Measurements from ENCODE around the gene LIN7A. TPM values are rescaled to one million over a fixed set of nuclear protein-coding genes. Genes with fewer than 3 reads are reported as not detected.

The LIN7A gene
- total and polyA plus RNA-seq, 2 of the 8 experiments (the other 6 are each of a cell fraction or from before 2014, with no cell fraction given) = 5.8 to 22.0 TPM

GRCh38 chr12:80810874-80811273, 126.9 kb downstream of the LIN7A start:
- no peak overlapping the region for H2BK5ac ChIP-seq (ENCODE audit: low read depth, low read length)
- no peak overlapping the region for H3K27ac ChIP-seq (ENCODE audit: low read depth, low read length)
- H2BK120ac ChIP-seq (replicated peaks; ENCODE audit: low read depth, low read length) = no peak overlapping the region
- H3K79me2 ChIP-seq (ENCODE audit: control insufficient read depth in 1 of 2, insufficient read depth in 2 of 2, low read length in 2 of 2) = no peaks in the 10 kb centered on the region
- no peak overlapping the region for H4K5ac ChIP-seq (ENCODE audit: insufficient read length, low read depth, low read length)
- no peak overlapping the region for H2AFZ ChIP-seq (ENCODE audit: low read length)
- no peak overlapping the region for H3K56ac ChIP-seq (replicated peaks; ENCODE audit: insufficient read length, low read depth, low read length)
- H2BK20ac ChIP-seq (ENCODE audit: low read length) = no peak overlapping the region
- no peak overlapping the region for H3K4me3 ChIP-seq (ENCODE audit: extremely low read depth in 1 of 4, insufficient read depth in 2 of 4, low read depth in 3 of 4, low read length in 4 of 4)
- H3K36me3 ChIP-seq (ENCODE audit: control insufficient read depth in 2 of 4, insufficient read depth in 4 of 4, low read length in 3 of 4) = peaks cover 0 to 8% (median 1%) of the 10 kb centered on the region in 4 experiments; a peak in 2 of 8 replicates
- H2AK5ac ChIP-seq (ENCODE audit: low read depth, low read length) = no peak overlapping the region
- no peaks in the 10 kb centered on the region for H3K4me1 ChIP-seq (replicated peaks in 1 of 4; ENCODE audit: control insufficient read depth in 3 of 4, insufficient read depth in 4 of 4, low read length in 3 of 4)
- H3K18ac ChIP-seq (ENCODE audit: extremely low read depth, low read length) = no peak overlapping the region
- ChIA-PET CTCF (ENCODE audit: partially characterized antibody) (interaction anchor here (0.6 to 2.4 kb wide), 4 partner anchors 7 to 498 kb away, joined by 3 to 6 read pairs (median 4); no protein-coding TSS in a partner anchor), POLR2A (ENCODE audit: partially characterized antibody) (no interaction called here)
- no peaks in the 10 kb centered on the region for H3K27me3 ChIP-seq (replicated peaks in 1 of 4; ENCODE audit: control insufficient read depth in 3 of 4, extremely low read depth in 1 of 4, insufficient read depth in 3 of 4, low read length in 3 of 4)
- no peak overlapping the region for H2BK12ac ChIP-seq (ENCODE audit: low read depth, low read length)
- no peak overlapping the region for H3K14ac ChIP-seq (ENCODE audit: insufficient read length)
- H4K8ac ChIP-seq (ENCODE audit: extremely low read depth, insufficient read depth, low read length) = no peak overlapping the region
- no peak overlapping the region for H4K91ac ChIP-seq (replicated peaks; ENCODE audit: insufficient read length, low read length)
- no peaks in the 10 kb centered on the region for H3K79me1 ChIP-seq (ENCODE audit: low read depth, low read length)
- no peak for DNase-seq (ENCODE audit: low read depth in 1 of 2, low spot score in 2 of 2)
- FAIRE-seq = no peak
- no peak overlapping the region for H2BK15ac ChIP-seq (ENCODE audit: low read length)
- no peak overlapping the region for H3K9ac ChIP-seq (replicated peaks in 1 of 4; ENCODE audit: extremely low read depth in 1 of 4, low read depth in 3 of 4, low read length in 3 of 4)
- H3K4ac ChIP-seq (replicated peaks; ENCODE audit: insufficient read length, low read depth, low read length) = no peak overlapping the region
- H4K20me1 ChIP-seq (replicated peaks in 1 of 2; ENCODE audit: control insufficient read depth in 1 of 2, insufficient read depth in 2 of 2, low read length in 2 of 2) = no peaks in the 10 kb centered on the region
- H3K9me3 ChIP-seq (ENCODE audit: insufficient read depth in 2 of 2, low read depth in 1 of 2, low read length in 1 of 2) = no peaks in the 10 kb centered on the region
- H3K23ac ChIP-seq (ENCODE audit: insufficient read length) = no peak overlapping the region
- H3K4me2 ChIP-seq (ENCODE audit: insufficient read depth in 1 of 2, low read depth in 2 of 2, low read length in 2 of 2) = no peak overlapping the region
- no peaks in the 10 kb centered on the region; the same call in 1 of the 2 replicates for H3K23me2 ChIP-seq (ENCODE audit: low read depth, low read length)
- WGBS, 2 experiments (ENCODE audit: extremely low coverage in 1 of 2, insufficient coverage in 1 of 2, insufficient read length in 1 of 2, insufficient replicate concordance in 2 of 2, low coverage in 1 of 2, low lambda C conversion rate in 2 of 2, missing lambda C conversion rate in 1 of 2) = 0% methylated on average over 1 of the region's 1 CpG; no CpG with 5 or more reads in 1 of the 2 experiments
- no peak for TF ChIP-seq POU5F1 (IDR thresholded peaks at IDR 0.05; ENCODE audit: low read depth, low read length)
- TF ChIP-seq ASH2L (IDR thresholded peaks at IDR 0.05; ENCODE audit: low read length) = no peak
- no peak for TF ChIP-seq TEAD4 (IDR thresholded peaks at IDR 0.05; ENCODE audit: low read depth, low read length)
- TF ChIP-seq KDM4A (IDR thresholded peaks at IDR 0.05; ENCODE audit: low read depth, low read length, severe bottlenecking) = no peak
- no peak for TF ChIP-seq NRF1 (IDR thresholded peaks at IDR 0.05; ENCODE audit: low read depth, low read length)
- no peak for TF ChIP-seq SRF (IDR thresholded peaks at IDR 0.05; ENCODE audit: low read depth, low read length)
- no peak for TF ChIP-seq GABPA (IDR thresholded peaks at IDR 0.05; ENCODE audit: borderline replicate concordance, insufficient read depth, low read length)
- TF ChIP-seq CHD2 (IDR thresholded peaks at IDR 0.05; ENCODE audit: low read length) = no peak
- TF ChIP-seq HDAC6 (IDR thresholded peaks at IDR 0.05; ENCODE audit: low read depth, low read length) = no peak
- no peak for TF ChIP-seq BRCA1 (IDR thresholded peaks at IDR 0.05; ENCODE audit: low read depth, low read length)
- TF ChIP-seq CTBP2 (IDR thresholded peaks at IDR 0.05; ENCODE audit: borderline replicate concordance, insufficient read depth, insufficient read length, low read length) = no peak
- TF ChIP-seq, protein P1, sequence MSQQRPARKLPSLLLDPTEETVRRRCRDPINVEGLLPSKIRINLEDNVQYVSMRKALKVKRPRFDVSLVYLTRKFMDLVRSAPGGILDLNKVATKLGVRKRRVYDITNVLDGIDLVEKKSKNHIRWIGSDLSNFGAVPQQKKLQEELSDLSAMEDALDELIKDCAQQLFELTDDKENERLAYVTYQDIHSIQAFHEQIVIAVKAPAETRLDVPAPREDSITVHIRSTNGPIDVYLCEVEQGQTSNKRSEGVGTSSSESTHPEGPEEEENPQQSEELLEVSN (IDR thresholded peaks at IDR 0.05) = no peak
- TF ChIP-seq FOSL1 (IDR thresholded peaks at IDR 0.05; ENCODE audit: insufficient read depth, low read depth, low read length) = no peak
- no peak for TF ChIP-seq CBX8 (IDR thresholded peaks at IDR 0.05; ENCODE audit: borderline replicate concordance, low read depth, low read length)
- no peak for TF ChIP-seq BCL11A (IDR thresholded peaks at IDR 0.05; ENCODE audit: low read depth in 2 of 2, low read length in 2 of 2)
